Measurements from ENCODE around the gene VSTM1.

Gene VSTM1

DNA sequence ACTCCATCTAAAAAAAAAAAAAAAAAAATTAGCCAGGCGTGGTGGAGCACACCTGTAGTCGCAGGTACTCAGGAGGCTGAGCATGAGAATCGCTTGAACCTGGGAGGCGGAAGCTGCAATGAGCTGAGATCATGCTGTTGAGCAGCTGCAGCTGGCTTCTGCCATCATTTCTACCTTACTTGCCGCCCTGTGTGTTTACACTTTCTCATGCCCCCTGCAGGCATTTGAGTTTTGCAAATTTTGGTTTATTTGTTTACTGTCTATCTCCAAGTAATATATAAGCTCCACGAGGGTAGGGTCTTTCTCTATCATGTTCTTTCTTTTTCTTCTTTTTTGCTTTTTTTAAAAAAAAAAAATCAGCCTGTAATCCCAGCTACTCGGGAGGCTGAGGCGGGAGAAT, 54.3 kb downstream of the VSTM1 start:
- no peak for DNase-seq

DNA sequence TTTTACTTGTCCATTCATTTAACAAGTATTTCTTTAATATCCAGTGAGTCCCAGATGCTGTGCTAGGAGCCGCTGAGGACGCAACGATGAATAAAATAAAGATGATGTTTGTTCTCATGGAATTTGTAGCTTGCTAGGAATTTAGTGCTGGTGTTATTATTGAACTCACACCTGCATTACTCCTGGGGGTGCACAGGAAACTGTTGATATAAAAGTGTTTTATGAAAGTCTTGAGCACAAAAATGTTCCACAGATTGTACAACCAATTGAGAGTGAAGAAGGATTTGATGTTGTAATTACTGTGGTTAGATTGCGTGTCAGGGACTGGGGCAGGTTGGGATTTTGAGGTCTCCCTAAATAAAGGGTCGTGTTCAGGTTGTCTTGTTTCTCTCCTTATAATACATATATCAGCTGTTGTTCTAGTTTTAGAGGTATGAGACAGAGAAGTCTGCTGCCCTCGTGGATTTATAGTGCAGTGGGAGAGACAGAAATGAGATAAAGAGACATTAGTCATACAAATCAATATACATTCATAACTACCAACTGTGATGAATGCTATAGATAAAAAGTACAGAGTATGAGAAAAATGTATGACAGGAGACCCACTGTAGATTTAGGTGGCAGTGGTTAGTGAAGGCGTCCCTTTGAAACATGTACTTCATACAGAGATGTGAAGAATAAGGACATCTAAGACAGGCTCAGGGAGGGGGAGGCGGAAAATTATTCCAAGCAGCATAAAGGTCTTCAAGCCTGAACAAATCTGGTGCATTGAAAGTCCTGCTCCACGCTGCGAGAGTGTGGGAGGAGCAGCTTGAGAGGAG, 61.0 kb downstream of the VSTM1 start:
- DNase-seq = no peak

DNA sequence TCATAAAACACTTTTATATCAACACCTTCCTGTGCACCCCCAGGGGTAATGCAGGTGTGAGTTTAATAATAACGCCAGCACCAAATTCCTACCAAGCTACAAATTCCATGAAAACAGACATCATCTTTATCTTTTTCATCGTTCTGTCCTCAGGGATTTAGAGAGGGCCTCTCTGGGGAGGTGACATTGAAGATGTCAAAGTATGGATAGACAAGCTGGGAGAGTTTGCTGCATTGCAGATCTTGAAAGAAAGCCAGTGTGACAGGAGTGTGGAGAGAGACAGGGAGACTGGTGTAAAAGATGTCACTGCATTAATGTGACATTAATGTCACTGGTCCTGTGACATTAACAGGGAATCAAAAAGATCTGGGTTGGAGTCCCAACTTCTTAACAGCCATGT, 62.2 kb downstream of the VSTM1 start:
- no peak for DNase-seq

DNA sequence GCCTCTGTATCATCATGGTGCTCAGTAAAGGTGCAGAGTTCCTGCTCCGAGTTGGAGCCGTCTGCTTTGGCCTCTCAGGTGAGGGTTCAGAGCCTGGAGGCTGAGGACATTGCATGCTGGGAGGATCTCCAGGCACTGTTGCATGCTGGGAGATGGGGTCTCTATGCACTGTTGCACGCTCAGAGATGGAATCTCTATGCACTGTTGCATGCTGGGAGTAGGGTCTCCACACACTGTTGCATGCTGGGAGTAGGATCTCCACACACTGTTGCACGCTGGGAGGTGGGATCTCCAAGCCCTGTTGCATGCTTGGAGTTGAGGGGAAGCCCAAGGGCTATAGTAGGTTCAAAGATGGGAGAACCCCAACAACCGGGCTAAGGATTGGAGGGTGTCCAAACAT, 64.0 kb downstream of the VSTM1 start:
- DNase-seq = no peak

DNA sequence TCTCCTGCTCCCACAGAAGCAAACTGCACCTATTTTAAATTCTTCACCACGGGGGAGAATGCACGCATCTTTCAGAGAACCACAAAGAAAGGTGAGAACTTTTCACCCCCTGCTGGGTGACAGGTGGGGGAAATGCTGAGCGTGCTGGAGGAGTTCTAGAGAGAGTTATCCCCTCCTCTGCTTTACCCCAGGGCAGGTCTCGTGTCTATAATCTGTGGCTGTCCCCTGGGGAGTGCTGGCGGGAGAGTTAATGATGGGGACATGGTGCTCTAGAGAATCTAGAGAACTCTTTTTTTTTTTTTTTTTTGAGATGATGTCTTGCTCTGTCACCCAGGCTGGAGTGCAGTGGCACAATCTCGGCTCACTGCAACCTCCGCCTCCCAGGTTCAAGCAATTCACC, 65.5 kb downstream of the VSTM1 start:
- DNase-seq = no peak

DNA sequence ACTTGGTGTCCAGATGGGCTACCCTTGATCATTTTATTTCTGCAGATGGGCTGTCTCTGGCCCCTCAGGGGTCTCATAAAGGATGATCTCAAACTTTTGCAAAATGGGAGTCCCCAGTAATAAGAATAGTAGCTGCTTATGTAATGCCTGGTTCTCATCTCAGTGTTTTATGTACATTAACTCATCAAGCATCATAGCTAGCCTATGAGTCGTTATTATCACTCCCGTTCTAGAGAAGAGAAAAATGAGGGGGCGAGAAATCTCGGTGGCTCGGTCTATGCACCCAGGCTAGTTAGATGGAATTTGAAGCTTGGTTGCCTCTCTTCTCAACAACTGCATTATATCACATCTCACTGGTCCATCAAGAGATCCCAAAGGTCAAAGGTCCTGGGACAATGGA, 68.9 kb downstream of the VSTM1 start:
- no peak for DNase-seq

DNA sequence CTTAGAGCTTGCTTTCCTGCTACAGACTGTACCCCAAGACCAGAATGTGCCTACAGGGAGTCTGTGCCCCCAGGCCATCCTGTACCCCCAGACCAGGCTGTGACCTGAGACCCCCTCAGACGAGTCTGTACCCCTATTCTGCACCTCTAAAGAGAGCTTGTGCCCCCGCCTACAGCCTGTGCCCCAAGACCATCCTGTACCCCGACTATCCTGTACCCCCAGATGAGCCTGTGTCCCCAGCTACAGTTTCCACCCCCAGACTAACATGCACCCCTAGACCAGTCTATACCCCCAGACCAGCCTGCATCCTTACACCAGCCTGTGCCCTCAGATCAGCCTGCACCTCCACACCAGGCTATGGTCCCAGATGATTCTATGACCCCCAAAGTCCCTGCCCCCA, 70.2 kb downstream of the VSTM1 start:
- no peak for DNase-seq

DNA sequence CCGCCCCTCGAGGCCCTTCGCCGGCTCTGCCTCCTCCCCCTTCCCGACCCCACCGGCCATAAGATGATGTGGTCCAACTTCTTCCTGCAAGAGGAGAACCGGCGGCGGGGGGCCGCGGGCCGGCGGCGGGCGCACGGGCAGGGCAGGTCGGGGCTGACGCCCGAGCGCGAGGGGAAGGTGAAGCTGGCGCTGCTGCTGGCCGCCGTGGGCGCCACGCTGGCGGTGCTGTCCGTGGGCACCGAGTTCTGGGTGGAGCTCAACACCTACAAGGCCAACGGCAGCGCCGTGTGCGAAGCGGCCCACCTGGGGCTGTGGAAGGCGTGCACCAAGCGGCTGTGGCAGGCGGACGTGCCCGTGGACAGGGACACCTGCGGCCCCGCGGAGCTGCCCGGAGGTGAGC, 70.9 kb downstream of the VSTM1 start:
- no peak for DNase-seq

DNA sequence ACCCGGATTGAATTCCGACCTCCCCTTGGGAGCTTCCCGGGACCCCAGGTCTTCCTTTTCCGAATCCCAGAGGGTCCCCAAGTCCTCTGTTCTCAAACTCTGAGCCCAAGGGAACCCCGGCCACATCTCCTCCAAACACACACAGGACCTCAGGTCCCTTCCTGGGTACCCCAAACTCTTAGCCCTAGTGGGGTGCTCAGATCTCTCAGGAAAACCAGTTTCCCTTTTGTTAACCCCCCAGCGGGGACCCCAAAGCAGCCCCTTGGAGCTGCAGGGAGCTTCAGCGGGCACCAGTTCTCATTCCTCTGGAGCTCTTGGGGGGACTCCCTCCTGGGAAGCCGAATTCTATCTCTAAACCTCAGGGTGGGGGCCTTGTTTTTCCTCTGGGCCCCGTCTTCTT, 71.5 kb downstream of the VSTM1 start:
- no peak for DNase-seq

DNA sequence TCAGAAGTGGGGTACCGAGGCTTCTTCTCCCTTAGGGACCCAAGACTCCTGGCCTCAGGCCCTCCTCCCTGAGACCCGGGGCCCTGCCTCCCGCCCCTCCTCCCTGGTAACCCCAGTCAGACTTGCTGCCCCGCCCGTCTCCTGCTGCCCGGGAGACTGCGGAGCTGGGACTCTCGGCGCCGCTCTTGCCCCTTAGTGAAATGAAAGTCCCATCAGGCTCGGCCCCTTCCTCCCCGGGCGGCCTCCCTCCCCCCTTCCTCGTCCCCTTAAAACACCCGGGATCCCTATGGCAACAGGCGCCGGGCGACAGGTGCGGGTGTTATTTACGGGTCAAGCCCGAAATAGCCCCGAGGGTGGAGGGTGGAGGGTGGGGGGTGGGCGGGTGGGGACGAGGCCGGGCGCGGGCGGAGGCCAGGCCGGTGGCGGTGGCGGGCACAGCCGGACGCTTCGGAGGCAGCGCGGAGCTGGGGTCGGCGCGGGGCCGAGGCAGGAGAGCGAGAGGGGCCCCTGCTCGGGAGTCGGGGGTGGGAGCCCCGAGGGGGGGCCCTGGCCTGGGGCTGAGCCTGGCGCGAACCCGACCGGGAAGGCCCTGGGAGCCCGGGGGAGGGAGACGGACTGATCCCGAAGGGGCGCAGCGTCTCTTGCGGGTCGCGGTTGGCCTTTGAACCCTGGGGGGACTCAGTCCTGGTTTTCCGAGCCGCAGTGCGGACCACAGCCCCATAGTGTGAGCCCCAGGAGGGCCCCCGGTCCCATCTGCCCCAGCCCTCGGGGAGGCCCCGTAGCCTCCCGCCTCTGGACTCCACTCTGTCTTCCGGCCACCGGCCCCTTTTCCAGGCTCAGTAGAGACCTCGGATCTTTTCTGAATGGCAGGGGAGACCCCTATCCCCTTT, 72.2 kb downstream of the VSTM1 start, which contains the start of gene CACNG6:
Gene CACNG6, plus strand, starts transcription at position 414 of the 890 bp plus-strand sequence. CDS start 1,241 bp downstream, outside the sequence.
- no peak for DNase-seq

All from activated T-cell treated with anti-CD3 and anti-CD28 coated beads for 4 hours (primary cell).